Activated naive CD4-positive, alpha-beta T cell treated with anti-CD3 and anti-CD28 coated beads, Interleukin-2, amount 10 ng/mL, durations not matched to agents 7 days and 5 days (primary cell): Measurements from ENCODE around the gene KIF26B.

Source experiments
- CTCF ChIA-PET: fragments of 350-600 bp; sonication (Branson Sonifier 250); formaldehyde crosslinking; loops from one replicate; lab custom pipeline; 2021; ENCODE audit warnings: antibody characterized with exemption; lab: Charles Lee
- DNase-seq: peaks from one replicate; pipeline ENCODE4 v3.0.0-alpha.2; 2020
- H3K27ac Mint-ChIP-seq: one replicate; pipeline ENCODE4 v1.8.0; 2021; ENCODE audit warnings: mild to moderate bottlenecking, moderate library complexity, mixed read lengths
- H3K27me3 Mint-ChIP-seq: one replicate; pipeline ENCODE4 v1.8.0; 2021; ENCODE audit warnings: mild to moderate bottlenecking, mixed read lengths
- H3K36me3 Mint-ChIP-seq: one replicate; pipeline ENCODE4 v1.8.0; 2021; ENCODE audit warnings: mixed read lengths
- H3K4me1 Mint-ChIP-seq: one replicate; pipeline ENCODE4 v1.8.0; 2021; ENCODE audit warnings: mixed read lengths
- H3K4me3 Mint-ChIP-seq: one replicate; pipeline ENCODE4 v1.8.0; 2021; ENCODE audit warnings: mild to moderate bottlenecking, moderate library complexity, mixed read lengths
- H3K9me3 Mint-ChIP-seq: one replicate; pipeline ENCODE4 v1.8.0; 2021; ENCODE audit warnings: mixed read lengths

Gene KIF26B

DNA sequence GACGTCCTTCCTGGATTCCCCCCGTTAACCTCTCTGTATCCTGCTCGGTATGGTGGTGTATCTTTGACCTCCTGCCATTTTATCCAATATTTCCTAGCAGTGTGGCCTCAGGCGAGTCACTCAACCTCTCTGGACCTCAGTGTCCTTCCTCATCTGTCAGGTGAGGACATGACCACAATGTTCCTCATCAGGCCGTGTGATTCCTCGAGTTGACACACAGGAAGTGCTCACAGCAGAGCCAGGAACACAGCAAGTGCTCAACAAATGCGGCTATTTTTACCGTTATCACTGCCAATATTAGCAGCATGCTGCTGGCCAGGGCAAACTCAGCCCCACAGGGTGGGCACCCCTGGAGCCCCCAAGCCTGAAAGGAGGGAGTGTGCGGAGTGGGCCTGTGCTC is 450.2 kb downstream of the KIF26B start:
- peaks cover 9% of the 10 kb centered on the region for H3K27me3 Mint-ChIP-seq
- H3K4me1 Mint-ChIP-seq, result no peaks in the 10 kb centered on the region
- H3K4me3 Mint-ChIP-seq, result no peak overlapping the region
- H3K9me3 Mint-ChIP-seq, result no peaks in the 10 kb centered on the region
- DNase-seq, result no peak
- no peaks in the 10 kb centered on the region for H3K36me3 Mint-ChIP-seq
- CTCF ChIA-PET, result no interaction called here
- H3K27ac Mint-ChIP-seq, result no peak overlapping the region

- Mint-ChIP-seq H3K36me3 (no peaks in the 10 kb centered on the region), H3K27ac (no peak overlapping the region), H3K4me1 (no peaks in the 10 kb centered on the region), H3K27me3 (peaks cover 9% of the 10 kb centered on the region), H3K4me3 (no peak overlapping the region), H3K9me3 (no peaks in the 10 kb centered on the region)
- CTCF ChIA-PET, result no interaction called here
- no peak for DNase-seq
Observed at GRCh38 chr1:245605480-245606156, 450.8 kb downstream of the KIF26B start.

- H3K9me3 Mint-ChIP-seq, result no peaks in the 10 kb centered on the region
- CTCF ChIA-PET, result interaction anchor here (0.7 kb wide), 1 partner anchor 473 kb away, joined by 3 read pairs; no protein-coding TSS in a partner anchor
- no peak overlapping the region for H3K4me3 Mint-ChIP-seq
- DNase-seq, result no peak
- no peak overlapping the region for H3K27ac Mint-ChIP-seq
- peaks cover 9% of the 10 kb centered on the region for H3K27me3 Mint-ChIP-seq
- H3K36me3 Mint-ChIP-seq, result no peaks in the 10 kb centered on the region
- no peaks in the 10 kb centered on the region for H3K4me1 Mint-ChIP-seq
Observed at GRCh38 chr1:245606157-245606725, 451.5 kb downstream of the KIF26B start.

- DNase-seq, result no peak
- Mint-ChIP-seq H3K36me3 (no peaks in the 10 kb centered on the region), H3K4me1 (no peaks in the 10 kb centered on the region), H3K27me3 (peaks cover 9% of the 10 kb centered on the region), H3K9me3 (no peaks in the 10 kb centered on the region), H3K27ac (no peak overlapping the region), H3K4me3 (no peak overlapping the region)
- CTCF ChIA-PET, result no interaction called here
Observed at GRCh38 chr1:245608271-245608670, 453.5 kb downstream of the KIF26B start.

GRCh38 chr1:245609354-245610150 is 454.8 kb downstream of the KIF26B start:
- Mint-ChIP-seq H3K4me3 (no peak overlapping the region), H3K27me3 (peaks cover 9% of the 10 kb centered on the region), H3K9me3 (no peaks in the 10 kb centered on the region), H3K27ac (no peak overlapping the region), H3K4me1 (no peaks in the 10 kb centered on the region), H3K36me3 (no peaks in the 10 kb centered on the region)
- DNase-seq, result no peak
- CTCF ChIA-PET, result no interaction called here

- H3K4me1 Mint-ChIP-seq, result no peaks in the 10 kb centered on the region
- CTCF ChIA-PET, result no interaction called here
- no peak overlapping the region for H3K27ac Mint-ChIP-seq
- H3K4me3 Mint-ChIP-seq, result no peak overlapping the region
- H3K9me3 Mint-ChIP-seq, result no peaks in the 10 kb centered on the region
- H3K36me3 Mint-ChIP-seq, result no peaks in the 10 kb centered on the region
- no peak for DNase-seq
- peaks cover 9% of the 10 kb centered on the region for H3K27me3 Mint-ChIP-seq
Observed at GRCh38 chr1:245611251-245611650, 456.5 kb downstream of the KIF26B start.

- H3K4me3 Mint-ChIP-seq, result no peak overlapping the region
- no peaks in the 10 kb centered on the region for H3K36me3 Mint-ChIP-seq
- no peak overlapping the region for H3K27ac Mint-ChIP-seq
- H3K4me1 Mint-ChIP-seq, result no peaks in the 10 kb centered on the region
- CTCF ChIA-PET, result no interaction called here
- no peaks in the 10 kb centered on the region for H3K9me3 Mint-ChIP-seq
- no peak for DNase-seq
- H3K27me3 Mint-ChIP-seq, result no peaks in the 10 kb centered on the region
Observed at GRCh38 chr1:245614476-245614875, 459.7 kb downstream of the KIF26B start.

DNA sequence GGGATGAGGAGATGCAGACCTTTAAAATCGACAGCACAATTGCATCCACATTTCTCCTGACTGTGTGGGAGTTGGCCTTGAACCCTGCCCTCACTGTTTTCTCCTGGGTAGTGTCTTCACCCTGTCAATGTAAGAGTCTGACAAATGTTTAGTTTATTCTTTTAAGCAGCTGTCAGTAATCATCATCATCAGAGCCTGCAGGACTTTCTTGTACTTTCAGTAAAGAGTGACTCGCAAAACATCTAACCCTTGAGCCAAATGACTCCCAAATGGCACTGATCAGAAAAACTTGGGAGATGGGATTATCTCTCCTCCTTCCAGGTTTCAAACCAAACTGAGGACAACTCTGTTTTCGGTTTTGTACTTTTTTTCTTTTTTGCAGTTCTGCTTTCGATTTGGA is 460.2 kb downstream of the KIF26B start:
- no peak for DNase-seq
- H3K4me1 Mint-ChIP-seq, result no peaks in the 10 kb centered on the region
- no peak overlapping the region for H3K27ac Mint-ChIP-seq
- H3K36me3 Mint-ChIP-seq, result no peaks in the 10 kb centered on the region
- no peaks in the 10 kb centered on the region for H3K9me3 Mint-ChIP-seq
- H3K4me3 Mint-ChIP-seq, result no peak overlapping the region
- no peaks in the 10 kb centered on the region for H3K27me3 Mint-ChIP-seq
- CTCF ChIA-PET, result no interaction called here

- H3K36me3 Mint-ChIP-seq, result no peaks in the 10 kb centered on the region
- no peak for DNase-seq
- H3K4me3 Mint-ChIP-seq, result no peak overlapping the region
- H3K27me3 Mint-ChIP-seq, result no peaks in the 10 kb centered on the region
- no peak overlapping the region for H3K27ac Mint-ChIP-seq
- peaks cover 2% of the 10 kb centered on the region for H3K4me1 Mint-ChIP-seq
- no peaks in the 10 kb centered on the region for H3K9me3 Mint-ChIP-seq
- CTCF ChIA-PET, result no interaction called here
Observed at GRCh38 chr1:245621589-245621988, 466.8 kb downstream of the KIF26B start.

GRCh38 chr1:245622332-245623014 is 467.7 kb downstream of the KIF26B start:
- no peak for DNase-seq
- Mint-ChIP-seq H3K4me1 (peaks cover 2% of the 10 kb centered on the region), H3K4me3 (no peak overlapping the region), H3K9me3 (no peaks in the 10 kb centered on the region), H3K36me3 (no peaks in the 10 kb centered on the region), H3K27me3 (no peaks in the 10 kb centered on the region), H3K27ac (no peak overlapping the region)
- CTCF ChIA-PET, result no interaction called here

DNA sequence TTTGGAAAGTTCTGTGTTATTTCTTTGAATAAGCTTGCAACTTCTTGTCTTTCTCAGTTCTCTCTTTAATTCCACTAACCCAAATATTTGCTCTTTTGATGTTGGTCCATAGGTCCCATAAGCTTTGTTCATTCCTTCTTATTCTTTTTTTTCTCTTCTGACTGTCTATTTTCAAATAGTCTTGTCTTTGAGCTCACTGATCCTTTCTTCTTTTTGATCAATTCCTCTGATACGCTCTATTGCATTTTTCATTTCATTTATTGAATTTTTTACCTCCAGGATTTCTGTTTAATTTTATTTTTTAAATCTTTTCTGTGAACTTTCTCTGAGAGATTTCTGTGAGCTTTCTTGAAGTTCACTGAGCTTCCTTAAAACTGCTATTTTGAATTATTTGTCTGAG is 486.6 kb downstream of the KIF26B start:
- no peaks in the 10 kb centered on the region for H3K27me3 Mint-ChIP-seq
- peaks cover 14% of the 10 kb centered on the region for H3K9me3 Mint-ChIP-seq
- CTCF ChIA-PET, result no interaction called here
- DNase-seq, result no peak
- no peak overlapping the region for H3K4me3 Mint-ChIP-seq
- H3K36me3 Mint-ChIP-seq, result no peaks in the 10 kb centered on the region
- no peak overlapping the region for H3K27ac Mint-ChIP-seq
- H3K4me1 Mint-ChIP-seq, result no peaks in the 10 kb centered on the region

GRCh38 chr1:245645406-245645805 is 490.6 kb downstream of the KIF26B start:
- CTCF ChIA-PET, result no interaction called here
- peaks cover 14% of the 10 kb centered on the region for H3K9me3 Mint-ChIP-seq
- peaks cover 7% of the 10 kb centered on the region for H3K27me3 Mint-ChIP-seq
- H3K4me3 Mint-ChIP-seq, result no peak overlapping the region
- no peak for DNase-seq
- H3K4me1 Mint-ChIP-seq, result no peaks in the 10 kb centered on the region
- no peak overlapping the region for H3K27ac Mint-ChIP-seq
- H3K36me3 Mint-ChIP-seq, result no peaks in the 10 kb centered on the region

DNA sequence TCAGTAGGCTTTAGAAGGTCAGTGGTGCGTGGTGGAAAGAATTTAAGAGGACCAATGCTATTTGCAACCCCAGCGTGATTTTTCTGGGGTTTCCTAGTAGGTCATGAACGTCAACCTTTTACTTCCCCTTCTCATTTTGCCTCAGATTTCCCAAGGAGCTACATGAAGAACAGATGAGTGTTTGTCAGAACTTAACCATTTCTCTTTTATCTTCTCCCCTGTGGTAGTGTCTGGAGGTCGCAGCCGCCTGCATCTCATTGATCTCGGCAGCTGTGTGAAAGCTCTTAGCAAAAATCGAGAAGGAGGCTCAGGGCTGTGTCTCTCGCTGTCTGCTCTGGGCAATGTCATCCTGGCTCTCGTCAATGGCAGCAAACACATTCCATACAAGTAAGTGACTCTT is 491.1 kb downstream of the KIF26B start:
- no peak for DNase-seq
- Mint-ChIP-seq H3K9me3 (peaks cover 14% of the 10 kb centered on the region), H3K36me3 (no peaks in the 10 kb centered on the region), H3K27me3 (peaks cover 7% of the 10 kb centered on the region), H3K4me3 (no peak overlapping the region), H3K27ac (no peak overlapping the region), H3K4me1 (no peaks in the 10 kb centered on the region)
- CTCF ChIA-PET, result no interaction called here

GRCh38 chr1:245648749-245649522 is 494.2 kb downstream of the KIF26B start:
- Mint-ChIP-seq H3K4me3 (no peak overlapping the region), H3K27ac (no peak overlapping the region), H3K36me3 (no peaks in the 10 kb centered on the region), H3K4me1 (no peaks in the 10 kb centered on the region), H3K9me3 (peaks cover 1% of the 10 kb centered on the region), H3K27me3 (peaks cover 7% of the 10 kb centered on the region)
- CTCF ChIA-PET, result no interaction called here
- DNase-seq, result no peak
